HFF-Myc (cell line): ENCODE results near the gene TRPT1.

ENCODE experiments used
- DNase-seq: peaks from one replicate; pipeline ENCODE4 v3.0.0-alpha.2; 2011; ENCODE audit warnings: low read depth; ENCODE audit errors: extremely low read depth
- H3K4me3 ChIP-seq: replicated peaks from 2 replicates; pipeline ENCODE4 v1.5.1; 2011; ENCODE audit warnings: low read depth, mild to moderate bottlenecking, control low read depth, low read length
- TF ChIP-seq, protein P1 (sequence below): IDR thresholded peaks from 2 replicates; pipeline ENCODE4 v1.5.1; 2012; ENCODE audit warnings: mild to moderate bottlenecking, low read depth, low read length, control low read depth; ENCODE audit errors: missing control alignments

Gene TRPT1

DNA sequence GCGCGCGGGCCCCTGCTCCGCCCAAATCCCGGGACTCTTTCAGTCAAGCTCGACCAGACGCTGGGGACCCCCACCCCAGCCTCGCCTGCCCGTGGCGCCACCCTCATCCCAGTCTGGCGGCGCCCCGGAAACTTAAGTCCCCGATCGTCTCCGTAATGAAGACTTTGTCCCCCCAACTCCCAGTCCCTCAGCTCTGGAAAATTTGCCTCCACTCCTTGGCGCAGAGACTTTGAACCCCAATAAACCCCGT is 25.7 kb upstream of the TRPT1 start:
- H3K4me3 ChIP-seq: peak overlapping the region; percentile 84
- TF ChIP-seq, protein P1, sequence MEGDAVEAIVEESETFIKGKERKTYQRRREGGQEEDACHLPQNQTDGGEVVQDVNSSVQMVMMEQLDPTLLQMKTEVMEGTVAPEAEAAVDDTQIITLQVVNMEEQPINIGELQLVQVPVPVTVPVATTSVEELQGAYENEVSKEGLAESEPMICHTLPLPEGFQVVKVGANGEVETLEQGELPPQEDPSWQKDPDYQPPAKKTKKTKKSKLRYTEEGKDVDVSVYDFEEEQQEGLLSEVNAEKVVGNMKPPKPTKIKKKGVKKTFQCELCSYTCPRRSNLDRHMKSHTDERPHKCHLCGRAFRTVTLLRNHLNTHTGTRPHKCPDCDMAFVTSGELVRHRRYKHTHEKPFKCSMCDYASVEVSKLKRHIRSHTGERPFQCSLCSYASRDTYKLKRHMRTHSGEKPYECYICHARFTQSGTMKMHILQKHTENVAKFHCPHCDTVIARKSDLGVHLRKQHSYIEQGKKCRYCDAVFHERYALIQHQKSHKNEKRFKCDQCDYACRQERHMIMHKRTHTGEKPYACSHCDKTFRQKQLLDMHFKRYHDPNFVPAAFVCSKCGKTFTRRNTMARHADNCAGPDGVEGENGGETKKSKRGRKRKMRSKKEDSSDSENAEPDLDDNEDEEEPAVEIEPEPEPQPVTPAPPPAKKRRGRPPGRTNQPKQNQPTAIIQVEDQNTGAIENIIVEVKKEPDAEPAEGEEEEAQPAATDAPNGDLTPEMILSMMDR: no peak
- no peak for DNase-seq

DNA sequence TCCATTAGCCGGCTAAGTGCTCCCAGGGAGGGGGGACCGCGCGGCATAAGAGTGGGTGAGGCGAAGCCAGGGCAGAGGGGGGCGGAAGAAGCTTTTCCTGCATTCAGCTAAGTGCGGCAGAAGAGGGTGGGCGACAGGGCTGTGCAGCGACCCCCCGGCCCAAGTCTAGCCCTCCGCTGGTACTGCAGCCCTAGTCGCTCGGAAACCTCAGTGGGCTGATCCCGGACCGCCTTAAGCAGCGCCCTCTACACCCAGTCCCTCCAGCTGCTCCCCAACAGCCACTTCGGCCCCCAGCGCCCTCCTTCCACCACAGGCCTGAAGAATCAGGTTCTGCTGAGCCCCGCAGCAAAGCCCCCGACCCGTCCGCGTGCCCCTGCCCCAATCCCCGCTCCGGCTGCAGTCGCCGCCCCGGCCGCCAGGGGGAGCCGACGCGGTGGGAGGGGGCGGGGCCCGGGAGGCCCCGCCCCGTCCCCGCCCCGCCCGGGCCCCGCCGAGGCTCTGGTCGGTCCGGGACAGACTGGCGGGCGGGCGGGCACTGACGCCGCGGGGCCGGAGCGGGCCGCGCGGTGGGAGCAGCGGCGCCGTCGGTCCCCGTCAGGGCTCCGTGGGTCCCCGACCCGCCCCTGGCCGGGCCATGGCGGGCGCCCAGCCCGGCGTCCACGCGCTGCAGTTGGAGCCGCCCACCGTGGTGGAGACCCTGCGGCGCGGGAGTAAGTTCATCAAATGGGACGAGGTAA is 25.2 kb upstream of the TRPT1 start, which contains the start of gene PLCB3:
Gene PLCB3 (plus strand): TSS at position 515 of the 737 bp plus-strand sequence. CDS start 120 bp downstream, at position 635.
- TF ChIP-seq, protein P1: peak; percentile 52
- peak within 1 kb of the TSS; percentile 84 for H3K4me3 ChIP-seq
- no peak for DNase-seq

DNA sequence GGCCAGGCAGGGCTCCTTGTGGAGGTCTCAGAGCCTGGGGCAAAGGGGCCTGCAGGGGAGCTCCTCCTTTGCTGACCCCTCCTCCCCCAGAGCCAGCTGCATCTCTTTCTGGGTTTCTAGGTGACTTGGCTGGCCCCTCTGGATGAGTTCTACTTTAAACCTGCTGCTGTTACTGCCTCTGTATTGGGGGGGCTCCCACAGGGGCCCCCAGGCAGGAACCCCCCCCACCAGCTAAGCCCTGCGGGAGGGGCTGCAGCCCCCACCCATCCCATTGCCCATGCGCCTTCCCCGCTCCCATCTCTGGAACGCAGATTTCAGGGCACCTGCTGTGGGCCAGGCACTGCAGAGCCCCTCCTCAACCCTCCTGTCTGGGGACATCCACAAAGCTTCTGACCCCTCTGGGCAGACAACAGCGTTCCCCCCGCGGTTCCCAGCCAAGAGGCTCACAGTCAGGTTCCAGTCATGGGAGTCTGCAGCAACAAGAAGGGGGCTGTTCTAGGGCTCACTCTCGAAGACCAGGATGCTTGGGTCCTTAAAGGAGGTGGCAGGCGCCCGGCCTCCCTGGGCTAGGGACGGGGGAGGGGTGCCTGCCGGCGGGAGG is 24.5 kb upstream of the TRPT1 start:
- TF ChIP-seq, protein P1: no peak
- no peak for DNase-seq

DNA sequence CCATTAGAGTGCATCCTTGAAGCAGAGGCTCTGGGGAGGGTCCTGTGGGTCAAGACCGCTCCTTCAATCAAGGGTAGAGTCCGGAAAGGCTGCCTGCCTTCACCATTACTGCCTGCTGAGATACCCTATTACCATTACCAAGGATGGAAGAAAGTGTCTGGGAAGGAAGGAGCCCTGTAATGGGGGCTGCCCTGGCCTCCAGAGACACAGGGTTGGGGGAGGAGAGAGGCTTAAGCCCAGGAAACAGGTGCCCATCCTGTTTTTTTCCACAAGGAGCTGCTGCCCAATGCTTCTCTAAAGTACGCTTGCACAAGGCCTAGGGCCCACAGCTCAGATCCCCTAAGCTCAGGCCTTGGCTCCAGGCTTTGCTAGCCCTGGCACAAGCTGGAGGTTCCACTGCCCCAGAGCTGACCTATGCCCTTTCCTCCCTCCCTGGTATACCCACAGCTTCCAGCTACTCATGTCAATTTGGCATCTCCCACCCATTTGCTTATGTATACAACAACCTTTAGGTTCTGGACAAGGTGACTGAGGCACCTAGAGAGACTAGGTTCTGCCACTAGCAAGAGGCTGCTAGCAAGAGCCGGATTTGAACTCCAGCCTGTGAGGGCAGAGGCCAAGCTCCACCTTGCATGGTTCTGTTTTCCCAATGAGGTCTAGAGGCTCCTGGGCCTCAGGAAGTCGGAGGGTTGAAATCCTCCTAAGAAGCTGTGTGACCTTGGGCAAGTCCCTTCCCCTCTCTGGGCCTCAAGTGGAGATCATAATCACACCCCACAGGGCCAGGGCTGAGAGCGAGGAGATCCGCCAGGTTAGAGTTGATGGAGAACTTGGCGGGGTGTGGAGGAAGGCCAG is 23.8 kb upstream of the TRPT1 start:
- H3K4me3 ChIP-seq: no peak overlapping the region
- no peak for DNase-seq
- TF ChIP-seq, protein P1: no peak

More for the DNA sequence above, 24.5 kb upstream of the TRPT1 start:
- peak overlapping the region; percentile 49 for H3K4me3 ChIP-seq

DNA sequence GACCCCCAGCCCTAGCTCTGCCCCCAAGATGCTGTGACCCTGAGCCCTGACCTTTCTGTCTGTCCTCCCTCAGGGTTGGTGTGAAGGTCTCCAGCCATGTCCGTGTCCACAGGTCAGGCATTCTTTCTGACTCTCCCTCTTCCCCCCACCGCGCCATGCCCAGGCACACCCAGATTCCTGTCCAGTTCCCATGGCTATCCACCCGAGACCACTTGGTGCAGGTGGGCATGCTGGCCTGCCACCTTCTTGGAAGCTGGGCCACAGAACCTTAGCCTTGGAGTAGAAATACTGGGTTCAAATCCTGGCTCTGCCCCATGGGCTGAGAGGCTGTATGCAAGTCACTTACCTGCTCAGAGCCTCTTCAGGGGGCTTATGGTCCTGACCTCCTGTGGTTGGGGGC is 23.1 kb upstream of the TRPT1 start:
- H3K4me3 ChIP-seq: no peak overlapping the region
- TF ChIP-seq, protein P1: no peak
- DNase-seq: no peak

DNA sequence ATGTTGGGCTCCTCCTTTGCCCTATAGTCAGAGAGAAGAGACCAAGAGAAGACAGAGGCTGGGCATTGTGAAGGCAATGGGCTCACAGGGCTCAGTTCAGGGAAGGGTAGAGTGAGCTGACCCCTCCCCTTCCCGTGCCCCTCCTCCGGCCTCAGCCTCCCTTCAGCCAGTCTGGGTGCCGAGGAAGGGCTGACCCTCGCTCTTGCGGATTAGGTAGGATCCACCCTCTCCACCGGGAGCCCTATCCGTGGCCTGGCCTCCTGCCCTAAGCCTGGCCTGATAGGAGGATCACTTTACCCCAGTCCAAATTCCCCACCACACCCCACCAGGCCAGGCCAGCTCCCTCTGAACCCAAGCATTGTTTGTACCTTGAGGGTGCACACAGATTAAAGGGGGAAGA is 22.6 kb upstream of the TRPT1 start:
- no peak overlapping the region for H3K4me3 ChIP-seq

More for the DNA sequence above, 22.6 kb upstream of the TRPT1 start:
- TF ChIP-seq, protein P1: no peak
- no peak for DNase-seq
